Measurements from ENCODE around the gene ALK.

DNA sequence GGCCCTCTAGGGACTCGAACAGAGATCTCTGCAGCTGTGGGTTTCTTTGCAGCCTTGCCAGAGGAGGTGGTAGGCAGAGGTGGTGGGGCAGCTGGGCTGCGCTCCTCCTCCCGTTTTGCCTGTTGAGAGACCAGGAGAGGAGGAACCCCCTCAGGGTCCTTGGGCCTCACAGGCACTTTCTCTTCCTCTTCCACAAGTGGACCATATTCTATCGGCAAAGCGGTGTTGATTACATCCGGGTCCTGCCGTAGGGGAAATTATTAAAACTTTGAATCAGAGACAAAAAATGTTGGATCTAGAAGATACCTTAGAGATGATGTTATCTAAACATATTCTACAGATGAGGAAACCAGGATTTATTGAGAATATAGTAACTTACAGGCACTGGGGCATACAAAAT, 727.7 kb downstream of the ALK start:
- no peak for TF ChIP-seq POLR2A (IDR thresholded peaks at IDR 0.05; ENCODE audit: low read length)
- TF ChIP-seq GATA1 (IDR thresholded peaks at IDR 0.05; ENCODE audit: low read depth, low read length), result no peak
